Coronary artery (tissue), 2 donors: ENCODE data around the gene POLE4.

ENCODE experiments used
- DNase-seq: peaks from one replicate; pipeline ENCODE4 v3.0.0-alpha.2; 2017; ENCODE audit warnings: low spot score
- H3K27ac ChIP-seq, 2 donors: fragments of 200-600 bp; sonication (generic); one replicate each; pipeline ENCODE4 v1.5.1; 2016 to 2019
- H3K4me3 ChIP-seq: fragments of 200-600 bp; sonication (generic); 2 replicates; pipeline ENCODE4 v1.5.1; 2016; ENCODE audit warnings: mild to moderate bottlenecking, moderate library complexity
- TF ChIP-seq, protein P1 (sequence below): fragments of 200-600 bp; sonication (generic); IDR thresholded peaks from one replicate; pipeline ENCODE4 v1.5.1; 2019; ENCODE audit warnings: antibody characterized with exemption

POLE4 gene

DNA sequence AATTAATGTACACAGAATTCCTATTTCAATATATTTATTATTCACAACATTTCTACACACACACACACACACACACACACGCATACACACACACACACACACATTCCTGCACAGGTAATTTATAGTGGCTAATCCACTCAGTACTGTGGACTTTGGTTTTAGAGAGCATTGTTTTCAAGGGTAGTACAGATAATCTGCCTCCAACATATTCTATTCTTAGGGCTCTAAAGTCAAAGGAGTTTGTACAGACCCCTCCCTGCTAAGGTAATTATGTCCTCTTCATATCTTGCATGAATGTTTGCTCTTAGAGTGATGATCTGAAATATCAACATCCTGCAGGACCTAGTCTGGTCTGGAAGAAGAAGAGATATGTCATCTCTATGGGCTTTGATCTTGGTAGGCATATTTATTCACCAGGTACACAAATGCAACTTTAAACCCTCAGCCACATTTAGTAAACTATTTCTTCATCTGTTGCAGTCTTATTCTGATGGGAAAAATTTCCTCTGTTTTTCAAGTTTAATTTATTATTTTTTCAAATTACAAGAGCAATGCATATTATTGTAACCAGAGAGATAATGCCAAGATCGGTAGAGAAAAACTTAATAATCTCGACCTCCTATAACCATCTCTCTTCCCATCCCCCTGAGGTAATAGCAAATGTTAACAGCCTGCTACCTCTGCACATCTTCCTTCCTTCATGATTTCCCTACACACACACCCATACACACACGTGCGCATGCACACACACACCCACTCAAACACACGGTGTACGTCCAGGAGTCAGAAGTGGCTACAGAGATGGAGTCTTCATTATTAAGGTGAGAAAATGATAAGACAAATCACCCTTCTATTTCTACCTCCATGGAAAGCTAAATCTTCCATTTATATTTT lies 18.3 kb upstream of the POLE4 start:
- no peak overlapping the region for H3K27ac ChIP-seq
- TF ChIP-seq, protein P1, sequence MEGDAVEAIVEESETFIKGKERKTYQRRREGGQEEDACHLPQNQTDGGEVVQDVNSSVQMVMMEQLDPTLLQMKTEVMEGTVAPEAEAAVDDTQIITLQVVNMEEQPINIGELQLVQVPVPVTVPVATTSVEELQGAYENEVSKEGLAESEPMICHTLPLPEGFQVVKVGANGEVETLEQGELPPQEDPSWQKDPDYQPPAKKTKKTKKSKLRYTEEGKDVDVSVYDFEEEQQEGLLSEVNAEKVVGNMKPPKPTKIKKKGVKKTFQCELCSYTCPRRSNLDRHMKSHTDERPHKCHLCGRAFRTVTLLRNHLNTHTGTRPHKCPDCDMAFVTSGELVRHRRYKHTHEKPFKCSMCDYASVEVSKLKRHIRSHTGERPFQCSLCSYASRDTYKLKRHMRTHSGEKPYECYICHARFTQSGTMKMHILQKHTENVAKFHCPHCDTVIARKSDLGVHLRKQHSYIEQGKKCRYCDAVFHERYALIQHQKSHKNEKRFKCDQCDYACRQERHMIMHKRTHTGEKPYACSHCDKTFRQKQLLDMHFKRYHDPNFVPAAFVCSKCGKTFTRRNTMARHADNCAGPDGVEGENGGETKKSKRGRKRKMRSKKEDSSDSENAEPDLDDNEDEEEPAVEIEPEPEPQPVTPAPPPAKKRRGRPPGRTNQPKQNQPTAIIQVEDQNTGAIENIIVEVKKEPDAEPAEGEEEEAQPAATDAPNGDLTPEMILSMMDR: no peak
- DNase-seq: no peak
- H3K4me3 ChIP-seq: no peak overlapping the region

DNA sequence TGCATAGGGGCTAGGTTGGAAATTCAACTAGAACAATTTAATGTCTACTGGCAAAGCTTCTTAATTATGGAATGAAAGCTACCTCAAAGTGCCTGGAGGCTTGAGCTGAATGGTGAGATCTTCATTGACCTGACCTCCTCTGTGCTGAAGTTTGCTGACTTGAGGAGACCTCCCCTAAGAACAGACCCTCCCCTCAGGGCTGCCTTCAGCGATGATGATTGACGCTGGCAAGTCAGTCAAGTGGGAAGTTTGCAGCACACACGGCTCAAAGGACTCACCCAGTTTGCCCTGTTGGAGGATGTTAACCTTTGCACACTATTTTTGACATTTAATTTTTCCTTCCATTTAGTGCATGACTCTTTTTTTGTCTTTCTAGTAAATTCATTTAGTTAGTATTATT lies 17.2 kb upstream of the POLE4 start:
- no peak overlapping the region for H3K27ac ChIP-seq
- no peak overlapping the region for H3K4me3 ChIP-seq
- TF ChIP-seq, protein P1: no peak
- no peak for DNase-seq

DNA sequence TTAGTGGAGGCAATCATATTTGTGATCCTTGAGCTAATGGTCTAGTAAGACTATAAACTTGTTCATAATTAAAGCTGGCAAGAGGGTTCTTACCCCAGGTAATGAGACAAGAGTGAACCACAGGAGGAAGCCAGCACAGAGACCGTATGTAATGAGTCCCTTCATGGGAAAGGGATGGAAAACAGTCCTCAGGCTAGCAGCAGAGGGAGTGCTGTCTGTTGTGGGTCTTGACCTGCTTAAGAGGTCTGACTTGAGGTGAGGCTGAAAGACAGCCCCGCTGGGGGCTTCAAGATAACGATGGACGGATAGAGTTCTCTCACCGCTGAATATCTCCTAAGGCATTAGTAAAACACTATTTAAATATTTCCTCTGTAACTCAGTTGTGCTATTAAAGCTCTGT lies 16.2 kb upstream of the POLE4 start:
- TF ChIP-seq, protein P1: no peak
- H3K27ac ChIP-seq: no peak overlapping the region
- DNase-seq: no peak
- H3K4me3 ChIP-seq: no peak overlapping the region

DNA sequence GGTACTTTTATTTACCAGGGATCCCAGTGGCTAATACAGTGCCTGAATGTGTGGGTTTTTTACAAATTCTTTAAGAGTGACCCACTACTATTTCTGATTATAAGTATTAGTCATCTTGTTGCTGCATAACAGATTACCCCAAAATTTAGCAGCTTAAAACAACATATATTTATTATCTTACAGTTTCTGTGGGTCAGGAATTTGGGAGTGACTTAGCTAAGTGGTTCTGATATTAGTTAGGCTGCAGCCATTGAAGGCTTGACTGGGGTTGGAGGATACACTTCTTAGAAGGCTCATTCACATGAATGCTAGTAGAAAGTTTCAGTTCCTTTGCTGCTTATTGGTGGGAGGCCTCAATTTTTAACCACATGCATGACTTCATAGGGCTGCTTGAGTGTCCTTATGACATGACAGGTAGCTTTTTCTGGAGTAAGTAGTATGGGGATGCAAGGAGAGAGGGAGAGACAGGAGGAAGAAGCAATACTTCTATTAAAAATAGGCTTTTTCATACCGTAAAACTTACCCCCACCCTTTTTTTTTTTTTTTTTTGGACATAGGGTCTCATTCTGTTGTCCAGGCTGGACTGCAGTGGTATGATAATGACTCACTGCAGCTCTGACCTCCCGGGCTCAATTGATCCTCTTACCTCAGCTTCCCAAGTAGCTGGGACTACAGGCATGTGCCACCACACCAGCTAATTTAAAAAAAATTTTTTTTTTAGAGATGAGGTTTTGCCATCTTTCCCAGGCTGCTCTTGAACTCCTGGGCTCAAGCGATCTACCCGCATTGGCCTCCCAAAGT lies 13.3 kb upstream of the POLE4 start:
- Histone ChIP-seq H3K4me3 (no peak overlapping the region), H3K27ac (no peak overlapping the region)
- TF ChIP-seq, protein P1: no peak
- DNase-seq: no peak

DNA sequence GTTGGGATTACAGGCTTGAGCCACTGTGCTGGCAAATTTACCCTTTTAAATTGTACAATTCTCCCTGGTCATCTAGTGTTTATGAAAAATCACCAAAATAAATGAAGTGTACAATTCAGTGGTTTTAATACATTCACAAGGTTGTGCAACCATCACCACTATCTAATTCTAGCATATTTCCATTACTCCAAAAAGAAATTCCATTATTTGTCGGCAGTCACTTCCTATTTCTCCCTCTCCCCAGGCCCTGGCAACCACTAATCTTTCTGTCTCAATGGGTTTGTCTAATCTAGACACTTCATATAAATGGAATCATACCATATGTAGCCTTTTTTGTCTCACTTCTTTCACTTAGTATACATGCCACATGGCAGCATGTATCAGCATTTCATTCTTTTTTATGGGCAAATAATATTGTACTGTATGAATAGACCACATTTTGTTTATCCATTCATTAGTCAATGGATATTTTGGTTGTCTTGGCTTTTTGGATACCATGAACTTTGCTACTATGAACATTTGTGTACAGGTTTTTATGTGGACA lies 12.6 kb upstream of the POLE4 start:
- Histone ChIP-seq H3K27ac (no peak overlapping the region), H3K4me3 (no peak overlapping the region)
- TF ChIP-seq, protein P1: no peak
- no peak for DNase-seq

DNA sequence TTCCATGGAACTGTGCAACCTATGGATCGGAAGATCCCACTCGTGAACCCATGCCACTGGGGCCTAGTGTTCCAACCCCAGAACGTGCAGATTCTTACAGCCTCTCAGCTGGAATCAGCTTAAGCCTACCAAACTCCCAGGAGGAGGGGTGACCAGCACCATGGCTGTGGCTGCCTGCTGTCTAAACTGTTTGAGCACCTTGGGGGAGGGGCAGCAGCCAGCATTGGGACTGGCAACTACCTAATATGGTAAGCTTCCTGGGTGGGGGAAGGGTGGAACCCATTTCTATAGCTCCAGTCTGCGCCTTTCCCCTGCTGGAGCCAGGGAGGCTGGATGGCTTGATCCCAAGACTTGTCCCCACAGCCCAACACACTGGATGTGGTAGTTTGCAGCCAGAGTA lies 10.7 kb upstream of the POLE4 start:
- TF ChIP-seq, protein P1: no peak

More for the DNA sequence above, 10.7 kb upstream of the POLE4 start:
- DNase-seq: no peak
- Histone ChIP-seq H3K4me3 (no peak overlapping the region), H3K27ac (no peak overlapping the region)
